HepG2 (cell line): Measurements from ENCODE around the gene CTSZ. TPM values are rescaled to one million over a fixed set of nuclear protein-coding genes. Genes with fewer than 3 reads are reported as not detected.
"Not testable (repeated sequence)": the region's sequence is repeated elsewhere in the genome, so short reads cannot be mapped to it uniquely, and the experiment has no call there.

Experiments
- ATAC-seq: fragments of 200-7000 bp; cut with Tn5 transposase; 3 replicates; pipeline ENCODE4 v1.9.1; 2020; ENCODE audit warnings: mild to moderate bottlenecking, moderate library complexity
- BruUV-seq: library from RNA; stranded (reverse); fragments of 400-500 nt; replicated peaks from 2 replicates; lab custom pipeline; 2021; lab: Mats Ljungman, UMichigan
- CTCF ChIA-PET: fragments of 300-600 bp; formaldehyde crosslinking; extraction: SDS; loops from one replicate; lab custom pipeline; 2021; ENCODE audit warnings: low total read pairs, inconsistent platforms, low intra/inter-chr PET ratio; lab: Yijun Ruan, JAX
- POLR2A ChIA-PET: fragments of 350-600 bp; sonication (Branson Sonifier 250); formaldehyde crosslinking; loops from one replicate; lab custom pipeline; 2020; ENCODE audit warnings: antibody characterized with exemption, inconsistent platforms; lab: Yijun Ruan, JAX
- DNase-seq: peaks from one replicate; pipeline ENCODE4 v3.0.0-alpha.2; 2015; ENCODE audit warnings: low spot score
- FAIRE-seq: peaks from 3 replicates; lab custom pipeline; 2011; peaks lifted over from hg19 to GRCh38; lab: Jason Lieb, UNC
- H2AFZ ChIP-seq: one replicate; pipeline ENCODE4 v1.6.1; 2011; ENCODE audit warnings: low read length, inconsistent platforms
- H3K27ac ChIP-seq: fragments of 300-600 bp; 3 replicates; pipeline ENCODE4 v1.8.0; 2011; ENCODE audit warnings: mixed run types, mild to moderate bottlenecking, mixed read lengths, low read length, inconsistent platforms; ENCODE audit not compliant: insufficient read depth; ENCODE audit errors: extremely low read length
- H3K27me3 ChIP-seq, 2 experiments: fragments of 200-600 bp in 1 of 2; 2 replicates in 1 of 2; 3 replicates in 1 of 2; pipeline versions ENCODE4 v1.6.0 to v1.8.0; 2011; ENCODE audit warnings: low read length in 2 of 2, mild to moderate bottlenecking in 2 of 2, moderate library complexity in 2 of 2, inconsistent platforms in 1 of 2; ENCODE audit not compliant: insufficient read depth in 2 of 2, control insufficient read depth in 1 of 2
- H3K36me3 ChIP-seq, 2 experiments: fragments of 200-600 bp in 1 of 2; replicated peaks in 1 of 2; 2 replicates in 1 of 2; 3 replicates in 1 of 2; pipeline versions ENCODE4 v1.5.1 to v1.8.0; 2011; ENCODE audit warnings: low read length in 2 of 2, inconsistent platforms in 1 of 2; ENCODE audit not compliant: insufficient read depth in 2 of 2, control insufficient read depth in 1 of 2
- H3K4me1 ChIP-seq: 2 replicates; pipeline ENCODE4 v1.5.1; 2012; ENCODE audit warnings: low read length, inconsistent platforms; ENCODE audit not compliant: insufficient read depth
- H3K4me2 ChIP-seq: 2 replicates; pipeline ENCODE4 v1.6.0; 2011; ENCODE audit warnings: low read depth, low read length, inconsistent platforms
- H3K4me3 ChIP-seq, 3 experiments: fragments of 200-600 bp in 1 of 3; sonication (generic), shearing (Covaris generic) in 1 of 3; replicated peaks in 1 of 3; 2 replicates each; pipeline ENCODE4 v1.5.1; 2011 to 2016; ENCODE audit warnings: low read length in 3 of 3, inconsistent platforms in 2 of 3, low read depth in 2 of 3, mild to moderate bottlenecking in 2 of 3, control low read depth in 1 of 3, mixed read lengths in 1 of 3; ENCODE audit not compliant: insufficient read depth in 1 of 3
- H3K79me2 ChIP-seq: one replicate; pipeline ENCODE4 v1.6.1; 2011; ENCODE audit warnings: low read length, inconsistent platforms; ENCODE audit not compliant: insufficient read depth
- H3K9ac ChIP-seq: 2 replicates; pipeline ENCODE4 v1.6.0; 2011; ENCODE audit warnings: mild to moderate bottlenecking, low read depth, low read length, inconsistent platforms; ENCODE audit not compliant: insufficient read depth
- H3K9me3 ChIP-seq: 2 replicates; pipeline ENCODE4 v1.5.1; 2012; ENCODE audit warnings: mild to moderate bottlenecking, low read length
- H4K20me1 ChIP-seq: 2 replicates; pipeline ENCODE4 v1.6.0; 2011; ENCODE audit warnings: inconsistent platforms, mild to moderate bottlenecking, low read length, moderate library complexity; ENCODE audit not compliant: insufficient read depth
- HINFP ChIP-seq: sonication (generic); formaldehyde crosslinking; IDR thresholded peaks from 2 replicates; pipeline ENCODE4 v1.4.0; 2020; ENCODE audit warnings: low read depth, mild to moderate bottlenecking, missing genetic modification reagents
- ZNF224 ChIP-seq: sonication (generic); formaldehyde crosslinking; IDR thresholded peaks from 2 replicates; pipeline ENCODE4 v1.5.0; 2020; ENCODE audit warnings: mild to moderate bottlenecking, missing genetic modification reagents
- WGBS: methylation state at CpG from one replicate; pipeline ENCODE4 v1.1.6; 2017; ENCODE audit warnings: low lambda C conversion rate; 5-methylcytosine and 5-hydroxymethylcytosine counted together
- in situ Hi-C: cut with HindIII; loops from 2 replicates; pipeline ENCODE4 v1.10.0; 2017; ENCODE audit warnings: low pct_unique_long_range_greater_than_20kb; ENCODE audit not compliant: extremely low pct_ligation_motif_present
- intact Hi-C: fragments of 100-400 bp; cut with micrococcal nuclease; formaldehyde crosslinking; loops from one replicate; pipeline ENCODE4 v1.10.0; 2022; ENCODE audit not compliant: unreplicated experiment
- polyA plus RNA-seq, 8 experiments: library from polyadenylated mRNA; depleted of rRNA in 3 of 8; stranded (reverse) in 7 of 8; unstranded in 1 of 8; fragments of >200 nt; fragmentation: Illumina TruSeq in 4 of 8; extraction: Trizol in 4 of 8; gene quantifications; 2 replicates each; pipeline versions ENCODE4 v1.2.1 to v1.2.3, GENCODE V29; 2011 to 2016; ENCODE audit warnings: low read depth in 4 of 8, missing spikeins in 1 of 8, mixed read lengths in 1 of 8; ENCODE audit not compliant: insufficient read depth in 1 of 8
- total RNA-seq, 5 experiments: library from RNA; depleted of rRNA; stranded (reverse); fragments of >200 nt; fragmentation: Illumina TruSeq; extraction: Trizol; gene quantifications; 2 replicates each; pipeline ENCODE4 v1.2.3, GENCODE V29; 2016; ENCODE audit warnings: low read depth in 1 of 5
- TF ChIP-seq, protein P1 (sequence below): sonication (generic); formaldehyde crosslinking; IDR thresholded peaks from 2 replicates; pipeline ENCODE4 v1.4.0; 2020; ENCODE audit warnings: mild to moderate bottlenecking, missing genetic modification reagents

Gene CTSZ
- total and polyA plus RNA-seq, 2 of the 13 experiments (the other 11 are each of a cell fraction or from before 2014, with no cell fraction given), result 0.33 TPM; not detected in 1

DNA sequence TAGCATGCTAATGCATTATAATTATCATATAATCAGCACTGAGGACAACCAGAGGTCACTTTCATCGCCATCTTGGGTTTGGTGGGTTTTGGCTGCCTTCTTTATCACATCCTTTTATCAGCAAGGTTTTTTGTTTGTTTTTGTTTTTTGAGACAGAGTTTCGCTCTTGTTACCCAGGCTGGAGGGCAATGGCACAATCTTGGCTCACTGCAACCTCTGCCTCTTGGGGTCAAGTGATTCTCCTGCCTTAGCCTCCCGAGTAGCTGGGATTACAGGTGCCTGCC, 4.8 kb upstream of the CTSZ start:
- H3K36me3 ChIP-seq, DNase-seq, in situ Hi-C loops, H2AFZ ChIP-seq, H3K9ac ChIP-seq, BruUV-seq, H4K20me1 ChIP-seq, CTCF ChIA-PET, H3K9me3 ChIP-seq, FAIRE-seq, H3K27ac ChIP-seq, H3K4me3 ChIP-seq, intact Hi-C loops, ATAC-seq, H3K27me3 ChIP-seq: not testable (repeated sequence)
- WGBS, result 96% methylated on average over 3 of the region's 3 CpGs
- H3K4me1 ChIP-seq, result peaks cover 94% of the 10 kb centered on the region
- H3K79me2 ChIP-seq, result peaks cover 12% of the 10 kb centered on the region
- POLR2A ChIA-PET, result interaction anchor here (3.9 kb wide), 1 partner anchor 20 kb away, joined by 19 read pairs; the partner anchor contains the start of gene ATP5F1E
- TF ChIP-seq HINFP, result 0 out of 2 replicates have a peak, but pooled peaks have one; percentile 13
- 0 out of 2 replicates have a peak, but pooled peaks have one; percentile 20 for TF ChIP-seq ZNF224
- TF ChIP-seq, protein P1, sequence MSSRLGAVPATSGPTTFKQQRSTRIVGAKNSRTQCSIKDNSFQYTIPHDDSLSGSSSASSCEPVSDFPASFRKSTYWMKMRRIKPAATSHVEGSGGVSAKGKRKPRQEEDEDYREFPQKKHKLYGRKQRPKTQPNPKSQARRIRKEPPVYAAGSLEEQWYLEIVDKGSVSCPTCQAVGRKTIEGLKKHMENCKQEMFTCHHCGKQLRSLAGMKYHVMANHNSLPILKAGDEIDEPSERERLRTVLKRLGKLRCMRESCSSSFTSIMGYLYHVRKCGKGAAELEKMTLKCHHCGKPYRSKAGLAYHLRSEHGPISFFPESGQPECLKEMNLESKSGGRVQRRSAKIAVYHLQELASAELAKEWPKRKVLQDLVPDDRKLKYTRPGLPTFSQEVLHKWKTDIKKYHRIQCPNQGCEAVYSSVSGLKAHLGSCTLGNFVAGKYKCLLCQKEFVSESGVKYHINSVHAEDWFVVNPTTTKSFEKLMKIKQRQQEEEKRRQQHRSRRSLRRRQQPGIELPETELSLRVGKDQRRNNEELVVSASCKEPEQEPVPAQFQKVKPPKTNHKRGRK (CRISPR knock-in tag), result 0 out of 2 replicates have a peak, but pooled peaks have one; percentile 1
- 0 out of 2 replicates have a peak overlapping the region, but pooled peaks have one; percentile 33 for H3K4me2 ChIP-seq
